Thymus (tissue), 11 donors: ENCODE results near the gene PCSK7. TPM values are rescaled to one million over a fixed set of nuclear protein-coding genes. Genes with fewer than 3 reads are reported as not detected.

ENCODE experiments used
- DNase-seq, 9 donors: peaks; one replicate each; pipeline ENCODE4 v3.0.0-alpha.2; 2013; ENCODE audit warnings: low spot score in 9 of 9, low read depth in 6 of 9, missing footprints in 1 of 9
- H3K27ac ChIP-seq, 2 donors: one replicate each; pipeline ENCODE4 v1.5.1; 2013; ENCODE audit warnings: control low read depth in 1 of 2, low read depth in 1 of 2, low read length in 1 of 2, mild to moderate bottlenecking in 1 of 2, moderate library complexity in 1 of 2
- H3K27me3 ChIP-seq, 2 donors: one replicate each; pipeline ENCODE4 v1.5.1; 2013; ENCODE audit warnings: low read length in 1 of 2; ENCODE audit not compliant: control insufficient read depth in 2 of 2, insufficient read depth in 1 of 2
- H3K36me3 ChIP-seq, 2 donors: one replicate each; pipeline ENCODE4 v1.5.1; 2013; ENCODE audit warnings: low read length in 1 of 2, mild to moderate bottlenecking in 1 of 2, moderate library complexity in 1 of 2; ENCODE audit not compliant: control insufficient read depth in 2 of 2, insufficient read depth in 2 of 2
- H3K4me1 ChIP-seq, 2 donors: one replicate each; pipeline ENCODE4 v1.5.1; 2013; ENCODE audit warnings: low read length in 2 of 2; ENCODE audit not compliant: control insufficient read depth in 2 of 2, insufficient read depth in 2 of 2
- H3K4me3 ChIP-seq, 2 donors: one replicate each; pipeline ENCODE4 v1.5.1; 2013; ENCODE audit warnings: low read length in 2 of 2, control low read depth in 1 of 2, mild to moderate bottlenecking in 1 of 2
- H3K9me3 ChIP-seq, 2 donors: one replicate each; pipeline ENCODE4 v1.5.1; 2013; ENCODE audit warnings: low read length in 1 of 2, mild to moderate bottlenecking in 1 of 2; ENCODE audit not compliant: control insufficient read depth in 2 of 2, insufficient read depth in 1 of 2
- WGBS: extraction: QIAGEN DNeasy Blood & Tissue Kit; methylation state at CpG from one replicate; pipeline ENCODE4 v1.1.7; 2013; 5-methylcytosine and 5-hydroxymethylcytosine counted together
- polyA plus RNA-seq: library from polyadenylated mRNA; stranded (reverse); fragments of 200-250 nt; gene quantifications from one replicate; pipeline ENCODE4 v1.2.3, GENCODE V29; 2013
- total RNA-seq: library from RNA; stranded (reverse); fragments of 120-200 nt; gene quantifications from one replicate; pipeline ENCODE4 v1.2.4, GENCODE V29; 2013
- donor health status: healthy.

The PCSK7 gene
- total and polyA plus RNA-seq, 2 donors = 25.4 to 57.8 TPM

DNA sequence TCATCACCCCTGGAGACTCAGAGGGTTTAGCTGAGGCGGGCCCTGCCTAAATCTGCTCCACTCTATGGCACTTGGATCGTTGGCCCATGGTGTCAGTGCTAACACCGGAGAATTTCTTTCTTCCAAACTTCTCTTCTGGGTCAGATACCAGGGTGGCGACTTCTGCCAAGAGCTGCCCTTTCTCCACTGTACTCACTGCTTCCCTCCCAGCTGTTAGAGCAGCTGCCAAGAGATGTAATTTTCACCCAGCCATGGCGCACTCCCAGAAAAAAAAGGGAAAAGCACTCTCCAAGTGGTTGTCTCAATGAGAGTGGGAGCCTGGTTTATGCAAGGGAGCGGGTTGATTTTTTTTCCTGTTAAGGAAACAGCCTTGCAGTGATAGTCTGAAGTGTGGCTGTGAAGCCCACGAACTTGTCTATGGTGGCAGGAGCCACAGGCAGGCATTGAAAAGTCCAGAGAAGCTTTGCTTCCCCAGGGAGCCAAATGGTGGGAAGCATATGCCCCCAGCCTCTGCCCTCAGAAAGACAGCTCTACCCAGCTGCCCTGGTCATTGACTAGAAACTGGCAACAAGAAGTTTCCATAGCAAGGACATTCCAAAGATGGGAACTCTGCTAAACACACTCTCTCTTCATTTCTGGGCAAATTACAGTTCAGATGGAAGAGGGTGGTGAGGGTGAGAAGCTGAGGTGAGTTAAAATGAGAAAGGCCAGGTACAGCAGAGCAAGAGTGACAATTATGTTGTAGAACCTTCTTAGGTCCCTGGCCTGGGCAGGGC, 10.7 kb downstream of the PCSK7 start:
- H3K36me3 ChIP-seq = peaks cover 79 to 89% of the 10 kb centered on the region in 2 donors
- no peak overlapping the region for H3K27ac ChIP-seq
- 90% methylated on average over 7 of the region's 7 CpGs for WGBS
- H3K4me3 ChIP-seq = no peak overlapping the region
- no peaks in the 10 kb centered on the region for H3K4me1 ChIP-seq
- H3K9me3 ChIP-seq = no peaks in the 10 kb centered on the region
- no peaks in the 10 kb centered on the region for H3K27me3 ChIP-seq
- DNase-seq = no peak

DNA sequence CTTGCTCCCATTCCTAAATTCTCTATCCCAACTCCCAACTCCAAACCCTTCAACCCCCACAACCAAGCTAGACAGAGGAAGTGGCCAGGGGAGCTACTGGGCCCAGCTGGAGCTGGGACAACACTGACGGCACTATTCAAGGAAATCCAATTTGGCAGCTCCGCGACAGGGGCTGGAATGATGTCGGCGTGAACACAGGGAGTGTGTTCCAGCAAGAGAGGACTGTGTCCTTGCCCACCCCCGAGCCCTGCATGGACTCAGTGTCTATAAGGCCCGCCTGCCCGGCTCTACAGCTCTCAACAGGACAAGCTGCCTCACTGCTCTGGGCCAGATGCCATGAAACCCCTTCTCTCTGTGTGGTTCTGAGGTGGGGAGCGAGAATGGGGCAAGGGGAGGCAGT, 11.3 kb downstream of the PCSK7 start:
- Histone ChIP-seq H3K27ac (no peak overlapping the region), H3K9me3 (no peaks in the 10 kb centered on the region), H3K4me3 (no peak overlapping the region)

DNA sequence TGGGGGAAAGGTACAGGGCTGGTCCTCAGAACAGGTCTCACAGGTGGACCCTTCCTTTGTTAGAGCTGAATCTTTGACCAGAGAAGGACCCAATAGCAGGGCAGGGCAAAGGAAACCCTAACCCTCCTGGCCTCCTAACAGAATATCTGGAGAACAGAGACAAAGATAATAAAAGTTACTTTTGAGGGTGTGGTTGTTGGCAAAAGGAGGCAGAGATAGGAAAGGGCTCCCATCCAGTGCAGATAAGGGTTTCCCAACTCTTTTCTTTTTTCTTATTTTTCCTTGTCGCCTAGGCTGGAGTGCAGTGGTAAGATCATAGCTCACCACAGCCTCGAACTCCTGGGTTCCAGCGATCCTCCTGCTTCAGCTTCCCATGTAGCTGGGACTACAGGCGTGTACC, 11.9 kb downstream of the PCSK7 start:
- no peak for DNase-seq
- Histone ChIP-seq H3K4me3 (no peak overlapping the region), H3K27ac (no peak overlapping the region), H3K9me3 (no peaks in the 10 kb centered on the region), H3K4me1 (no peaks in the 10 kb centered on the region), H3K27me3 (no peaks in the 10 kb centered on the region), H3K36me3 (peaks cover 79 to 87% of the 10 kb centered on the region in 2 donors)
- 97% methylated on average over 4 of the region's 4 CpGs for WGBS

More for the DNA sequence above, 11.3 kb downstream of the PCSK7 start:
- no peaks in the 10 kb centered on the region for H3K4me1 ChIP-seq
- H3K36me3 ChIP-seq = peaks cover 84 to 90% of the 10 kb centered on the region in 2 donors
- WGBS = 93% methylated on average over 9 of the region's 9 CpGs
- no peaks in the 10 kb centered on the region for H3K27me3 ChIP-seq
- no peak for DNase-seq

DNA sequence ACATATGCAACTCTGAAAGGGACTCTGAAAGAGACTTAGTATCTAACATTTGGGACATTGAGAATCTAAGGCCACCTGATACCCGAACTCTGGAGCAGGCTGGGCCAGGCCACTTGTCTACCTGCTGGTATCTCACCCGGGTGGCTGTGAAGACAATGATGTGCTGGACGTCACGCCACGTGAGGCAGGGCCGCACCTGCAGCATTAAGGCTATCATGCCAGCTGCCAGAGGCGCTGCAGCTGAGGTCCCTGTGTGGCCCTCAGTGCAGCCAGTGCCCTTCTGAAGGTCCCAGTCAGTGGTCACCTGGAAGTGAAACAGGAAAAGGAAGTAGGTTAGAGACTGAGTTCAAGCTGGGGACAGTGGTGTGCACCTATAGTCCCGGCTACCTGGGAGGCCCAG, 12.4 kb downstream of the PCSK7 start:
- no peak for DNase-seq
- Histone ChIP-seq H3K4me3 (no peak overlapping the region), H3K27ac (no peak overlapping the region), H3K36me3 (peaks cover 78 to 90% of the 10 kb centered on the region in 2 donors), H3K27me3 (no peaks in the 10 kb centered on the region), H3K9me3 (no peaks in the 10 kb centered on the region), H3K4me1 (no peaks in the 10 kb centered on the region)
- 98% methylated on average over 8 of the region's 8 CpGs for WGBS

DNA sequence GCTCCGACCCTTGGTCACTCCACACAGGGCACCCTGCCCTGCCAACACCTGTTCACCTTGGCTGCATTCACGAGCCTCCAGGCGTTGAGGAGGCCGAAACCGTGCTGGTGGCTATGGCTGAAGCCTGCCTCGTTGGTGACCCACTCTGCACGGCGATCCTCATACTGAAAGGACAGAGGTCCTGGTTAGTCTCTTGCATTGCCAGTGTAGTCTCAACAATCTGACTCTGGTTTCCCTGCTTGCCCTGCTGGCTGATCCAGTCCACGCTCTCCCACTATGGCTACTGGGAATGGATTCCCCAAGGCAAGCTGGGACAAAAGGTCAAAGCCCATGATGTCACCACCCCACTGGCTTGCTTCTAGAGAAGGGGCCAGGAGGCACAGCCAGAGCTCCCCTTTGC, 12.9 kb downstream of the PCSK7 start:
- peaks cover 78 to 90% of the 10 kb centered on the region in 2 donors for H3K36me3 ChIP-seq

DNA sequence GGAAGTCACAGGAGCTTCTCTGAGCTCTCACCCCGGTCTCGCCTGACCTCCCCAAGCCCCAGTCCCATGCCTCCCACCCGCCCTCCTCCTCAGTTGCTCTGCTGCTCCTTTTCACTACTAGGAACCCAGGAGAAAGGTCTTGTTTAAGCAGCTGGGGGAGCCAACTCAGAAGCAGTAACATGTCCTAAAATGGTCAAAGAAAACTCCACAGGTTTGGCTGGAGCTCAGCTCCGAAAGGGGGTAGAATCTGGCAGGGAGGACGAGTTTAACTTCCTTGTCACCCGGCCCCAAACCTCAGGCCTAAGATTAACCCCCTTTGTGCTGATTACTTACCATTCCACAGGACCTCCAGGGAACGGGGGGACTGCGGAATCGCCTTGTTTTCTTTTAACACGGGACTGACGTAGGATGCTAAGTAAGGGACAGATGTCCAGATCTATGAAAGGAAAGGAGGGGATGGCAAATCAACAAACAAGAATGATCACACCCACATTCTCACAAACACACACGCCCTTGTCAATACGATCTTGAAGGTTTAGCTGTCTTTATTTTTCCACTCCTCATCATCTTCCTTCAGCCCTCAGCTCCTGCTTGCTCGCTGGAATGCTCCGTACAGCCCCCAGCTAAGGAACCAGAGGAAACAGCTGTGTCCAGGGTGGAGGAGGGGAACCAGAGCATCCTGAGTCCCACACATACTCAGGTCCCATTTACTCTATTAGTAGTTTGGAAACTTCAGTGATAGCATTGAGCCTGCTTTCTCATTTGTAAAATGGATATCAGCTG, 13.5 kb downstream of the PCSK7 start:
- Histone ChIP-seq H3K27me3 (no peaks in the 10 kb centered on the region), H3K4me3 (no peak overlapping the region), H3K4me1 (no peaks in the 10 kb centered on the region), H3K27ac (no peak overlapping the region), H3K9me3 (no peaks in the 10 kb centered on the region), H3K36me3 (peaks cover 76 to 83% of the 10 kb centered on the region in 2 donors)
- 94% methylated on average over 15 of the region's 15 CpGs for WGBS
- DNase-seq = no peak

More for the DNA sequence above, 12.9 kb downstream of the PCSK7 start:
- H3K4me1 ChIP-seq = no peaks in the 10 kb centered on the region
- no peaks in the 10 kb centered on the region for H3K27me3 ChIP-seq
- H3K9me3 ChIP-seq = no peaks in the 10 kb centered on the region
- H3K4me3 ChIP-seq = no peak overlapping the region
- WGBS = 98% methylated on average over 9 of the region's 9 CpGs
- no peak overlapping the region for H3K27ac ChIP-seq
- DNase-seq = no peak

DNA sequence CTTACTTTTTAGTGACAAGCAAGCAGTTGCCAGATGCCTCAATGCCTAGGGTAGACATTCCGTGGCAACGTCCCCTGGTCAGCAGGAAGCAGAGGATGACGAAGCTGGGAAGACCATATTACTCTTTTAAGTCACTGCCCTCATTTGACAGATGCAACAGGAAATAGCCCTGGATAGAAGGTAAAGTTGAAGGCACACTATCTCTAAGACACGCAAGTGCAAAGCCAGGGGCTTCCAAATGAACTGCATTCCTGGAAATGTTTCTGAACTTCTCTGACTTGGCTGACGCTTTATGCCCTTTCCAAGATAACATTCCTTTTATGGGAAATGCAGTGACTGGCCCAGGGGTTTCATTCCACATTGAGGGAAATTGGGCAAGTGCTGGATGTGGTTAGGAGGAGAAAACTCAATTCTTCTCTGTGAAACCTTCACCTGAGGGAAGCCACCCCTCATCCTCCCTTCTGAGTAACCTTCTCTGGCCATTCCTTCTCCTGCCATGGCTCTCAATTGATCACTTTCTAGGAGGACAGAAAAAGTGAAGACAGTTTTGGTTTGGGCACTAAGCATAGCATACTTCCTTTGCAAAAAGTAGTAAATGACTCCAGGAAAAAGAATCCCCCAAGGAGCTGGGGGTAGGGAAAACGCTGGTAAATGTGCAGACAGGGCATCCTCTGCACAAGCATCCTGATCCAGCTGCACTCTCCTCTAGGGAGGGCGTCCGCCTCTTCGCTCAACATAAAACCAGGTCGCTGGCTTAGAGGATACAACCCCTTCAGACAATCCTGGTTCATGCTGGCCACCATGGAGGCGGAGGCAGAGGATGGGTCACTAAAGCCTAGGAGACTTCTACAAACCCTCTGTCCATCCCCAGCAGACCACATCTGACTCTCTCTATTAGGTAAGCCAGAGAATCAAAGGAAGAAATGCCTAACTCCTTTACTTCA, 14.5 kb downstream of the PCSK7 start:
- Histone ChIP-seq H3K9me3 (no peaks in the 10 kb centered on the region), H3K36me3 (peaks cover 74 to 84% of the 10 kb centered on the region in 2 donors), H3K27me3 (no peaks in the 10 kb centered on the region), H3K4me1 (no peaks in the 10 kb centered on the region), H3K27ac (no peak overlapping the region), H3K4me3 (no peak overlapping the region)
- WGBS = 96% methylated on average over 11 of the region's 11 CpGs
- no peak for DNase-seq

DNA sequence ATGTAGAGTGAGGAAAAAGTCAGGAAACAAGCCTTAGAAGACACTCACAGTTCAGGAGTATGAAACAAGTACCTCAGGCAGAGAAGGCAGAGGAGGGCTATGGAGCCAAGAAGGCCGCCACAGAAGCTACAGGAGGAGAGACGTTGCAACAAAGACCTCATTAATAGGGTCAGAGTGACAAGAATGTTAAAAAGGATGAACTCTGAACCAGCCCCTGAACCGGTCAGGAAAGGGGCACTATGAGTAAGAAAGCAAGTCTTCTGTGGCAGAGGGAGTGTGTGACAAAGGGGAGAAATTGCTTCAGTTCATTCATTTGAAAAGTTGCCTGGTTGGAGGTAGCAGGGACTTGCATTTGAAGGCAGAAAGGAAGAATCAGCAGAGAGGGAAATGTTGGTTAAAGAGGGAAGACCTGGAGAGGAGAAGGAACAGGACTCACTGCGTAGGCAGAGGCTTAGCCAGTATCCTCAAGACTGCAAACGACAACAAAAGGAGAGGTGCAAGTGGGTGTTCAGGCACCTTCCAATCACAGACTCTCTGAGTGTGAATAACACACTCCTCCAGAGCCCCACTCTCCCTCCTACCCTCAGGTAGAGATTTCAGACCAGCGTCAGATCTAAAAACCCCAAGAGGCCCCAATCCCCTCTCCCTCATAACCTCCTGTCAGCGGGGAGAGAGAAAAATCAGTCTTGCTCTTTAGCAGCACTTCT, 17.3 kb downstream of the PCSK7 start:
- no peak for DNase-seq
- no peaks in the 10 kb centered on the region for H3K9me3 ChIP-seq
- H3K4me3 ChIP-seq = no peak overlapping the region
- WGBS = 98% methylated on average over 7 of the region's 7 CpGs
- peaks cover 60 to 69% of the 10 kb centered on the region in 2 donors for H3K36me3 ChIP-seq
- H3K27me3 ChIP-seq = no peaks in the 10 kb centered on the region
- no peaks in the 10 kb centered on the region for H3K4me1 ChIP-seq
- H3K27ac ChIP-seq = no peak overlapping the region
